GM19035 (cell line): ENCODE measurements around the gene THEMIS.
"Not testable (repeated sequence)": the region's sequence is repeated elsewhere in the genome, so short reads cannot be mapped to it uniquely, and the experiment has no call there.

Experiments used
- ATAC-seq: cut with Tn5 transposase; IDR thresholded peaks from one replicate; pipeline ENCODE4 v1.9.1; 2021; ENCODE audit not compliant: unreplicated experiment

Gene THEMIS

DNA sequence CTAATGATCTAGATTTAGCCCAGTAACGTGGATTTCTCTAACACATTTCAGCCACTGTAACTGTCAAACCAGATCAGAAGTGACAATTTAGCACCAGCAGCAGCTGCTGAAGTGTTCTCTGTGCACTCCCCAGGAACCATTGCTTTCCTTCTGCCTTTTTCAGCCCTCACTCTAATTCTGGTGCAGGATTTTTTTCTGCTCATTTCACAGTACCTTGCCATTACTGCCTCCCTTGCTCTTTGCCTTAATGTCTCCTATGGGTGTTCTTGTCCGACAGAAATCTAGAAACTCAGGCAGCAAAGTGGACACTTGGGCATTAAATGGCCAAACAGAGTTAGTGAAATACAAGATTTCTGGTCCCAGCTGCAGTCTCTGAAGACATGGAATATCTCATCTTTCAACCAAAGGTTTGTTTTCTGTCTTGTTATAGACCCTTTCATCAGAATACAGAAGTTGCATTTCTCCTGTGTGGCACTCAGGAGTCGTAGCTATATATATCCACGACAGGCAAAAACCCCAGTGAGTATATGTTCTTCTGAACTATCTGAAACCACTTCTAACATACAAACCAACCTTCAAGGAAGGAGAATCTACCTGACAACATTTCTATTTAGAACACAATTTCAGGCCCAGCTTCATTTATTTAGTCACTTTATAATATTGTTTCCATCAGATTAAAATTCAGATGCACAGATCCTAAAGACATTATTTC is 92.9 kb downstream of the THEMIS start:
- ATAC-seq, result no peak

DNA sequence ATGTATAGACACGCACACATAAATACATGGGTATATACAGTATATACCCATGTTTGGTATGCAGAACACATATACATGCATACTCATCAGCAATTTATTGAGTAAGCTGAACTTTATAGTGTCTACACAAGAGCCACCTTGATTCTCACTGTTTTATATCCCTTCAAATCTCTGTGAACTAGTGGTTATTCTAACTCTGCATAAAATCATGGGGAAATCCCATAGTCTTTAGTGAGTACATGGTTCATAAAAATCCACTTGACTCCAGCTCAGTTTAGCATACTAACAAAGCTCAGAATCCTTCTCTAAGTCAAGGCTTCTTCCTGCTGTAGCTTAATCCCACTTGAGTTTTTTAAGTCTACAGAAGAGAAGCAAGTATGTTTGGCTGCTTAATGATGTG is 104.1 kb downstream of the THEMIS start:
- no peak for ATAC-seq

DNA sequence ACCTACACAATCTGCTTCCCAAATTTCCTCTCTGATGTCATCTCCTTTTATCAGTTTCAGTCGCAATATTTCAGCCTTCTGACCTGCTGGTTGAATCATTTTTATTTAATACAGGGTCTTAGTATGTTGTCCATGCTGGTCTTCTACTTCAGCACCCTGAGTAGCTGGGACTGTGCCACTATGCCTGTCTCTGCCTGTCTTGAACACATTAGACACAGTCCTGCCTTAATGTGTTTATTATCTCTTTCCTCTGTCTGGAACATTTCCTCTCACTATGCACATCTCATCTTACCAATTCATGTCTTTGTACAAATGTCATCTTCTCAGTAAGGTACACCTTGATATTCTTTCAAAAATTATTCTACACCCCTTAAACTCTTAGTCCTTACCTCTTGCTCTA is 106.5 kb downstream of the THEMIS start:
- no peak for ATAC-seq

DNA sequence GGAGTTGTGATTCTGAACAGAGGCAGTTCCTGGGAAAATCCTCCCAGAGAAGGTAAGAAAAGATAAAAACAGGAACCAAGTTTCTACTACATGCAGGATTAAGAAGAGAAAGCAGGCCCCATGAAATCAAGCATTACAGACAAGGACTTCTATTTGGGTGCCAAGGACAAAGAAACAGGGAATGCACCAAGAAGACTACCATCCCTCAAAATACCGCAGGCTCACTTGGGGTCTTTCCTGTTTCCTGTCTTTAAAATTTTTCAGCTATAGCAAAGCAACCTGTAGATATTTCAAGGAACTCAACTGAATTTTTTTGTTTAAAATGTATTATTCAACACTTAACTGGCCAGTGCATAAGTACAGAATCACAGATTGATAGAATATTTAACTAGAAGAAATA is 107.5 kb downstream of the THEMIS start:
- ATAC-seq, result no peak

DNA sequence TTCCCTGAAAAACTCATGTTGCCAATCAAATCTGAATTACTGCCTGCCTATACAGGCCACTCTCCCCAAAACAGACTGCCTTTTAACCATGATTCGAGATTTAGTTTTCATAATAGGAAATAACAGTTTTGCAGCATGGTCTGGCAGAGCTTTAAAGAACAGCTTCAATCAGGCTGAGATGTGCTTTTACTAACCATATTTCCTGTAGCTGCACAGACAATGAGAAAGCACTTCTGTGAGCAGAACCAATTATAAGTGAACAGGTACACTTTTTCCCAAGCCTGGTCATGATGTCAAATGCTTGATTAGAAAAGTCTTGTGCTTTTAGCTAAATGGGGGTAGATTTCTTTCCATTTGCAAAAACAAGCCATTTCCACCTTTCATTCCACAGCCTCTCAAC is 108.2 kb downstream of the THEMIS start:
- no peak for ATAC-seq

DNA sequence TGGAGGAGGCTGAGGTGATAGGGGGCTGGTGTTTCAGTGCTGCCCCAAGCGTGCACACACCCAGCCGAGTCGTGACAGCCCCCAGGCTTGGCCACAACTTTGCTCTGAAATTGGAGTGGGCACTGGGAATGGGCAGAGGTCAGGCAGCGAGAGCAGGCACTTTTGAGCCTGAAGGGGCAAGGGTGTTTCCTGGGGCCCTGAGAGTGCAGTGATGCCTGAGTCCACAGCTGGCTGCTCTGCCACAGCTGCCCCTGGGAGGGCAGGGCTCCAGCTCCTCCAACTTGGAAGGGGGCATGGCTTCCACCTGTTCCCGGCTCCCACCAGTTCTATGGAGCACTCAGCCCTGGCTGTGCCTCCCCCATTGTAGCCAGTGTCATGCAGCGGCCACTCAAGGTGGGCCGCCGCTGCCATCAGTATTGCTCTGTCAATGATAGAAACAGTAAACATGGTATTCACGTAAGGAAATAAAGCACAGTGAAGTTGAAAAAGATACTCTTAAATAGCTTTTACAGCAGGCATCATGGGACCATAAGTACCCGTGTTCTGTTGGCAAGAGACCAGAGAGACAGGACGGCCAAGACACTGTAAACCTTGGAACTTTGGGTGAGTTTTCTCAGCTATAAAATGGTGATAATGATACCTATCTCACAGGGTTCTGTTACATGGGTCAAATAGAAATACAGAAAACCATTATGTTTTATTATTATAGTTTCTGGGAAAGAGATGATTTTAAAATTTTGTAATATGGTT is 108.9 kb downstream of the THEMIS start:
- no peak for ATAC-seq

DNA sequence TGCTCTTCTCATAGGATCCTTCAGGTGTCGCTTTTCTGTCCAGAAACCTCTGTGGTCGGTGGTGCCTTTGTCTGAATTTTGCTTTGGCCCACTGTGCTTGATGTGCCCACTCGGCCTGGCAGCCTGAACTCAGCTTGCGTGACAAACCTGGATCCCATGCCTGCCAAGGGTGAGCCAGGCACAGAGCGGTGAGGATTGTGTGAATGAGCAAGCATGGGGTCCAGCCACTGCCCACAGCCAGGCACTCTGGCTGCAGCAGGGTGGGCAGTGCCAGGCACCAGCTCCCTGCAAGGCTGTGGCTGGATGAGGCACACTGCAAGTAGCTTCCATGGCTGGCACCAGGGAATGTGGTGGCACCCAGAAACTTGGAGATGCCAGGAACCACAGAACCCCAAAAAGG is 110.3 kb downstream of the THEMIS start:
- no peak for ATAC-seq

DNA sequence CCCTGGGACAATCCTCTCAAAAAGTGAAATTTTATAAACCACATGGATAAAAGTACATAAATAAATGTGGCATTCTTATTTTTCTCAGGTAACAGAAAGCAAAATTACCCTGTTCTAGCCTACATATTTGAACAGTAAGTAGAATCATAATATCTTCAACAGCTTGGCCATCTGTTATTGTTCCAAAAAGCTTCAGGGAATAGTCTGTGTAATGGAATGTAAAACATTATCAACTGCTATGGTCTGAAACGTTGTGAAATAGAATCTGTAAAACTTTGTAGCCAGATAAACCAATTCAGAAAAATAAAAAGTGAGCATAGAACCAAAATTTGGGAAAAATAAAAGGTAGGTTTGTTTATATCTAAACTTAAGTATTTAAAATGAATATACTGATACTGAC is 114.7 kb downstream of the THEMIS start:
- ATAC-seq, result no peak

DNA sequence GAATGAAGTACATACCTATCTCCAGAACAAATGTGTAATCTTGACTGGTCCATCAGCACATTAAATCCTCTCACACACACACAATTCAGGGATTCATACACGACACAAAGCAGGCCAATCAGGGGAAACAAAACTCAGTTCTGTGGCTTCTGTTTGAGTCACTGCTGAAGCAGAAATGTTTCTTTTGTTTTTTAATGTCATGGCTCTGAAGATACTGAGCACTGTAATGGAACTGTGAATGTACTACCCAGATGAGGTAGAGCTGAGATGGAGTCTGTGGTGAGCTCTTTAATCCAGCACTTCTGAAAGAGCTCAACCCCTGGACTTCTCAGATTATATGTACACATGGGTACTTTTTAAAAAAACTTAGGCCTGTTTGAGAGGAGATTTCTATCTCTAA is 116.4 kb downstream of the THEMIS start:
- no peak for ATAC-seq

DNA sequence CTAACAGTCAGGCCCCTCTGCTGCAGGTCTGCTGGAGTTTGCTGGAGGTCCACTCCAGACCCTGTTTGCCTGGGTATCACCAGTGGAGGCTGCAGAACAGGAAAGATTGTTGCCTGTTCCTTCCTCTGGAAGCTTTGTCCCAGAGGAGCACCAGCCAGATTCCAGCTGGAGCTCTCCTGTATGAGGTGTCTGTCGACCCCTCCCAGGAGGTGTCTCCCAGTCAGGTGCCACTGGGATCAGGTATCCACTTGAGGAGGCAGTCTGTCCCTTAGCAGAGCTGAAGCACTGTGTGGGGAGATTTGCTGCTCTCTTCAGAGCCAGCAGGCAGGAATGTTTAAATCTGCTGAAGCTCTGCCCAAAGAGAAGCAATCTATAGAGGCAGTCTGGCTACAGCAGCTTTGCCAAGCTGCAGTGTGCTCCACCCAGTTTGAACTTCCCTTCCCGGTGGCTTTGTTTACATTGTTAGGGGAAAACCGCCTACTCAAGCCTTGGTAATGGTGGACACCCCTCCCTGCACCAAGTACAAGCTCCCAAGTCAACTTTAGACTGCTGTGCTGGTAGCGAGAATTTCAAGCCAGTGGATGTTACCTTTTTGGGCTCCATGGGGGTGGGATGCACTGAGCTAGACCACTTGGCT is 119.1 kb downstream of the THEMIS start:
- not testable (repeated sequence) for ATAC-seq

DNA sequence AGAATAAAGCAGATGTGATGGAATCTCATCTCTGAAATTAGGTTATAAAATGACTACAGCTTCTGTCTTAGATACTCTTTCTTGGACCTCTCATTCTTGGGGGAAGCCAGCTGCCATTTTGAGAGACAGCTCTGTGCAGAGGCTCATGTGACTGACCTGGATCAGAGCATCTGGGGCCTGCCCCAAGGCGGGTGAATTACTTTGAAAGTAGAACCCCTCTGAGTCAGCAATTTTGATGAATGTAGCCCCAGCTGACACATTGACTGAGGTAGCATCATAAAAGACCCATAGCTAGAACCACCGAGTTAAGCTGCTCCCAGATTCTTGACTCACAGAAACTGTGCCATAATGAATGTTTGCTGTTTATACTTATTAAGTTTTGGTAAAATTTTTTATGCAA is 124.5 kb downstream of the THEMIS start:
- ATAC-seq, result no peak

DNA sequence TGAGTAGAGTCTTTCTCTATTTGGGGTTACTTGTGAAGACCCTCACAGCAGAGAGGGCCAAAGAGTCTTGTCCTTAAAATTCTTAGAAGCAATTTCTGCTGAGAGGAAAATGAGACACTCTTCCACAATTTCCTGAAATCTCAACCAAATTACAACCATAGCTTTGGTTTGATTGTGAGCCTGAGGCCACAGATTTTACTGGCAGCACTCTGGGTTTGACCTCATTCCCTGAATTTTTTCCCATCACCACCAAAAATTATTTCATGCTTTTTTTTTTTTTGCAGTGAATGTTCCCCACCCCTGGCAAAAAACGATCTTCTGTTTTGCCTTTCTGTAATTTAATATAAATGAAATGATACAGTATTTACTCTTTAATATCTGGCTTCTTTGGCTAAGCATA is 125.5 kb downstream of the THEMIS start:
- ATAC-seq, result no peak

DNA sequence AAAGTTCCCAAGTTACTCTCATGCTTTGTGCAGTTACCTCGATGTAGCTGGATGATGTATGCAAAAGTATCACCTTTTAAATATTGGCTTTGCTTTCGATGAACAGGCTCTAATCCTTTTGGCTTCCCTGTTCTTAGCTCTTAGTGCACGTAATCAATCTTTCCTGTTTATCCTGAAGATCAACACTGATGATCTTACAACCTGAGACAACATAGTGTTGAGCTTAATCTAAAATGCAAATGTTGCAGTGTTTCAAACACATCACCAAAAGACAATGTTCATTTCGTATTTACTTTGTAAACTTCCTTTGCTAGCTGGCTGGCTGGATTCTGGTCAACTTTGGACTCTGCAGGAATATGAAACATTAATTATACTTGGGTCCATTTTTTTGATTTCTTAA is 132.1 kb downstream of the THEMIS start:
- no peak for ATAC-seq

DNA sequence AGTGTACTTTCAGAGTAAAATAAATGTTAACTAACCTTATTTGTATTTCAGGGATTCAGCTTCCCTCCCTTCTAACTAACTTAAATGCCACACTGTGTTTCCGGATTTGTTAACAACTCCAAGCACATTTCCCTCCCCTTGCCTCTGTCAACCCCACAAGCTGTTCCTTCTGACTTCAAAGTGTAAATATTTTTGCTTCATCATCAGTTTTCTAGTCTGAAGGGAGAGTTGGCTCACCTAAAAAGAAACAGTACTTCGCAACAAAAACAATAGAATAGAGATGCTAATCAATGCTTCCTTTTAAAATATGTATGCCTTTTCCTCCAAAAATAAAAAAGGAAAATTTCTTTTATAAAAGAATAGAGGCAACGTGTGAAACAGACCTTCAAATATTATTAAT is 132.6 kb downstream of the THEMIS start:
- ATAC-seq, result no peak

DNA sequence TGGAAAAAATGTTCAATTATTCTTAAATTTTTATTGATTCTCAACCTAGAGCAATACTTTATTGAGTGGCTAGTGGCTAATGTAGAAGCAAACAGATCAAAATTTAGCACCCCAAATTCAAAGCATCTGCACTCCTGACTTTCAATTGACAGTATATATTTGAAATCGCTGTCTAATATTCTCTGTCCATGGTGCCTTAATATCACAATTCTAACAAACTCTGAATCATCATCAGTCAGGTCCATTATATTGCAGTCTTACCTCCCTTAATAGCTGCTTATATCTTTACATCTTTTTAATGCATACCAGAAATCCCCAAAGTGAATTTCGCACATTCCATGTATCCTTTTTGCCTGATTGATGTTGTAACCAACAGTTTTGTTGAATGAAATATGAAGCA is 134.9 kb downstream of the THEMIS start:
- ATAC-seq, result no peak

DNA sequence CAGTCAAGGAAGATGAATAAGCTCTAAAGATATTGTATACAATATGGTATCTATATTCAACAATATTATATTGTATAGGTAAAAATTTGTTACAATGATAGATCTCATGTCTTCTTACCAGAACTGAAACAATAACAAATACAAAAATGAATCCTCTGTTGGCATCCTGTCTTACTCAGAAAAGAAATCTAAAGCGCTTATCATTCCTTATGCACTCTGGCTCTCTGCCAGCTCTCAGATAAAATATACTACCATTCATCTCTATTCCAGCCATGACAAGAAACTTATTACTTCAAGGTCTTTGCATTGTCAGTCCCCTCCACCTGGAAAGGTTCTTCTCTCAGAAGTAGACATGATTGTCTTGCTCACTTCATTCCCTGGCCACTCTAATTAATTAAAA is 138.6 kb downstream of the THEMIS start:
- no peak for ATAC-seq

DNA sequence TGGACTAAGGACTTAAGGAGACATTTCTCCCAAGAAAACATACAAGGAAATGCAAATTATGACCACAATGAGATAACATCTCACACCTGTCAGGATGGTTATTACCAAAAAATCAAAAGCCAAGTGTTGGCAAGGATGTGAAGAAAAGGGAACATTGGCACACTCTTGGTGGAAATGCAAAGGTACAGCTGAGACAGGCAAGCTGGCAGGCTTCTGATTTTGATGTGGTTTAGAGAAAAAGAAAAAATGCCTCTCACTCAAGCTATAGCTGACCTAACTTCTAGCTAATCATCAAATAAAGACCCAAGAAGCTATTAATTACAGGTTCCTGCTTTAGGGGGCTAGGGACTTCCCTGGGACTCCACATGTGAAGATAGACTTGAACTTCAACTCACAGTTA is 139.8 kb downstream of the THEMIS start:
- ATAC-seq, result no peak

DNA sequence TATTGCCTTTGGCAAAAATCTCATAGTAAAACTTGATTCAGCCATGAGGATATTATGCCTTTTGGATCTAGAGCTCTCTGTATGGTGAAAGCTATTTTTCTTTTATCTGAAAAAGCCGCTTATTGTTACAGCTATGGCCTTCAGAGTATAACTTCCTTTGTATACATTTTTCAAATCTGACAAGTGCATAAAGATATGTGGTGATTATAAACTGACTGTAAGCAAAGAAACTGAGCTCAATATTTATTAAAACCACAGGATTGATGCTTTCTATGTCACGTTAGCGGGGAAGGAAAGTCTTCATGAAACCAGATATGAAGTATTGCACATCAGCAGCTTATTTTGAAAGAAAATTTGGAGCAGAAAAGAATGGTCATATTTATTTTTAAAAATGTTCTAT is 151.8 kb downstream of the THEMIS start:
- no peak for ATAC-seq

DNA sequence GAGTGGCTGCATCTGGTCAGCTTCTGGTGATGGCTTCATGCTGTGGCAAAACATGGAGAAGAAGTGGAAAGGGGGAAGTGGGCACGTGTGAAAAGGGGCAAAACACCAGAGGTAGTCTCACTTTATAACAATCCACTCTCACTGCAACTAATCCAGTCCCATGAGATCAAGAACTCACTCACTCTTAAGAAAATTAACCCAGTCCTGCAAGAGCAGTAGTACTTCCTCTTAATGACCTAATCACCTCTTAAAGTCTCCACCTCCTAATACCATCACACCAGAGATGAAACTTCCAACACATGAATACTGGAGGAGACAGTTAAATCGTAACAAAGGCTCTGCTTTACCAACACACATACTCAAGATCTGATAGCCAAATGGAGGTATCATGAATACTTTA is 152.6 kb downstream of the THEMIS start:
- ATAC-seq, result no peak

DNA sequence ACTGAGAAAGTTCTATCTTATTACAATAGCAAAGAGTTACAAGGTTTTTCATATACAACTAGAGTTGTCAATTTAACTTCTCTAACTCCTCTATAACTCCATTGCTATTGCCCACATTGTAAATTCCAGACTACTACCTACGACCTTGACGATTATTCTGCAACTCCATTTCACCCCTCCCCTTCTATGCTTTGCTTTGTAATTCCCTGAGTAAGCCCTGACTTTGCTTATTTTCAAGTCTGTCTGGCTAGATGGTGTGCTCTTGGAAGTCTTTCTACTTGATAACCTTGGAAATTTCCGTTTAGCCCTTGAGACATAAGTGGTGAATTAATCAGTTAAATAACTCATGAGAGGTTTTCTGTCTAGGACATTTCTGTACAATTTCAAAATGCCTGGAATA is 162.4 kb downstream of the THEMIS start:
- ATAC-seq, result no peak

DNA sequence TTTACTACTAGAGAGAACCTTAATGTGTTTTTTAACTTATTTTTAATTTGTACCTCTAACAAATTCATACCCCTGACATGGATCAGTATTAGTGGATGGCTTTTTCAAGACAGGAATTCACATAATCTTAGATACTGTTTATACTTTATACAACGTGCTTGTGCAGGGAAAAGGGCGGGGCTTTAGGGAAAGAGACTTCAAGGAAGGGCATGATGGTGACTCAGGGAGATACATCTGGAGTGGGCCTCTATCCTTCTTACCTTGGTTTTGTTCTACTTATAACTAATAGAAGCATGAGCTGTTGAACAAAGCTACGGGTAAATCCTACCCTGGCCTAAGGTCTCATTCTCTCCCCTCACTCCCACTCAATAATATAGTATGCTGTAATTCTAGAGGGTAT is 163.1 kb downstream of the THEMIS start:
- ATAC-seq, result no peak

DNA sequence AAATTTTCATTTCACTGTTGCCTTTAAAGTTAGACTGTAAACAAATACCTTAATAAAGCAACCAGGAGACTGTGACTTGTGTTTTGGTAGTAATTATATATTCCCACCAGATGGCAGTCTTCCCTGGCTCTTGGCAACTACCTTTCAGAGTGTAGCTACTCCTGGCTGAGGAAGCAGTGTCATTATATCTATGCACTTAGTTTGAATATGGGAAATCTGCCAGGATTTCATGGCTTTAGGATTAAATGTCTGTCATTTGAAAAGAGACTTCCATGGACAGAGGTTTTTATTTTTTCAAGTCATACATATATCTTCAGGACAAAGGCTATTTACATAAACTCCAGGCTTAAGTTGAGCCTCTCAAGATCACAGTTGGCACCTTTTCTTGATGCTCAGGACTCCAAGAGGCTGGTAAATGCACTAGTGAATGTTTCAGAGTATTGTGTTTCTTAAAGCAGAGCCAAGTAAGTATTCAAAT is 163.8 kb downstream of the THEMIS start:
- ATAC-seq, result peak; percentile 93
